Gastrocnemius medialis (tissue), 4 donors: ENCODE measurements around the gene TMEM132D. TPM values are rescaled to one million over a fixed set of nuclear protein-coding genes. Genes with fewer than 3 reads are reported as not detected.

Source experiments
- ATAC-seq, 2 donors: fragments of 150-250 bp; one replicate each; pipeline ENCODE4 v1.9.1; 2016
- DNase-seq, 2 donors: peaks; one replicate each; pipeline ENCODE4 v3.0.0-alpha.2; 2019
- H3K27ac ChIP-seq, 4 donors: fragments of 200-600 bp; sonication (generic); 1 replicate in 1 of 4; 2 replicates in 3 of 4; pipeline ENCODE4 v1.5.1; 2016 to 2018; ENCODE audit warnings: mild to moderate bottlenecking in 2 of 4, moderate library complexity in 1 of 4
- H3K27me3 ChIP-seq, 3 donors: fragments of 200-600 bp; sonication (generic) in 2 of 3; 1 replicate in 1 of 3; 2 replicates in 2 of 3; pipeline versions ENCODE4 v1.5.1 to v1.6.0; 2016 to 2019; ENCODE audit warnings: mild to moderate bottlenecking in 1 of 3, moderate library complexity in 1 of 3
- H3K36me3 ChIP-seq, 2 donors: fragments of 200-600 bp; sonication (generic) in 1 of 2; one replicate each; pipeline ENCODE4 v1.5.1; 2017 to 2018
- H3K4me1 ChIP-seq, 2 donors: fragments of 200-600 bp; sonication (generic) in 1 of 2; one replicate each; pipeline ENCODE4 v1.5.1; 2016 to 2017; ENCODE audit warnings: mild to moderate bottlenecking in 2 of 2
- H3K4me3 ChIP-seq, 4 donors: fragments of 200-600 bp; sonication (generic) in 3 of 4; 1 replicate in 1 of 4; 2 replicates in 3 of 4; pipeline ENCODE4 v1.5.1; 2016 to 2019; ENCODE audit warnings: mild to moderate bottlenecking in 2 of 4
- H3K9me3 ChIP-seq, 3 donors: fragments of 200-600 bp; sonication (generic) in 2 of 3; 1 replicate in 1 of 3; 2 replicates in 2 of 3; pipeline ENCODE4 v1.5.1; 2016 to 2019
- POLR2A ChIP-seq, 2 donors: fragments of 450-650 bp; IDR thresholded peaks; one replicate each; pipeline ENCODE4 v1.6.1; 2017; ENCODE audit warnings: antibody characterized with exemption in 2 of 2, mild to moderate bottlenecking in 2 of 2, moderate library complexity in 2 of 2
- in situ Hi-C, 4 donors: fragments of 200-750 bp; cut with MboI; loops; one replicate each; pipeline versions ENCODE4 v1.15.0 to v1.8.0; 2017; ENCODE audit warnings: low sequenced_read_pairs in 4 of 4
- intact Hi-C: fragments of 100-400 bp; cut with DNase I; formaldehyde crosslinking; loops from one replicate; pipeline ENCODE4 v1.15.1; 2023; ENCODE audit warnings: low total_unique reads
- total RNA-seq, 4 donors: library from RNA; depleted of rRNA; stranded (reverse); fragments of >200 nt; gene quantifications; one replicate each; pipeline versions ENCODE4 v1.1.0 to v1.2.3, GENCODE V29; 2016
- TF ChIP-seq, protein P1 (sequence below), 5 experiments: fragments of 450-650 bp in 3 of 5; fragments of 200-600 bp in 2 of 5; sonication (generic) in 2 of 5; IDR thresholded peaks in 4 of 5; conservative IDR thresholded peaks in 1 of 5; 1 replicate in 4 of 5; 2 replicates in 1 of 5; pipeline ENCODE4 v1.5.1; 2016 to 2019; ENCODE audit warnings: antibody characterized with exemption in 5 of 5, mild to moderate bottlenecking in 3 of 5, moderate library complexity in 3 of 5

TMEM132D gene
- total RNA-seq, 4 donors from 2014 or later, result not detected

DNA sequence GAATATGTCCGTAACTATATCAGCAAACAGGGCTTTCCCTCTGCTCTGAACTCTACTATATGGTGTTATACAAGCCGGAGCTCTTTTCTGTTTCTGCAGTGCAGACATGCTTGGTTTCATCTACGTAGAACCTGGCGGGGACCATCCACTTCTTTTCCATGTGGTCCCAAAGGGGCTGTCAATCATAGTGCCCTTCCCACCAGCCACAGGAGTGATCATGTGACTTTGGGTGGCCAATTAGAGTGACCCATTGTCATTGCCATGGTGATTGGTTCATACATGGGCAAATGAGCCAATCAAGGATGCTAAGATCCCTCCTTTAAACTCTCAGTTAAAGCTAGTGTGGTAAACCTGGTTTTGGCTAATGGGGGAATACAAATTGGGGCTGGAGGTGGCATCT is 281.3 kb downstream of the TMEM132D start:
- in situ Hi-C loops (no loop called here), intact Hi-C loops (no loop called here)
- Histone ChIP-seq H3K4me3 (no peak overlapping the region), H3K4me1 (no peaks in the 10 kb centered on the region), H3K27ac (no peak overlapping the region), H3K36me3 (no peaks in the 10 kb centered on the region), H3K9me3 (no peaks in the 10 kb centered on the region), H3K27me3 (no peaks in the 10 kb centered on the region)
- DNase-seq (no peak), ATAC-seq (no peak)
- TF ChIP-seq, protein P1, sequence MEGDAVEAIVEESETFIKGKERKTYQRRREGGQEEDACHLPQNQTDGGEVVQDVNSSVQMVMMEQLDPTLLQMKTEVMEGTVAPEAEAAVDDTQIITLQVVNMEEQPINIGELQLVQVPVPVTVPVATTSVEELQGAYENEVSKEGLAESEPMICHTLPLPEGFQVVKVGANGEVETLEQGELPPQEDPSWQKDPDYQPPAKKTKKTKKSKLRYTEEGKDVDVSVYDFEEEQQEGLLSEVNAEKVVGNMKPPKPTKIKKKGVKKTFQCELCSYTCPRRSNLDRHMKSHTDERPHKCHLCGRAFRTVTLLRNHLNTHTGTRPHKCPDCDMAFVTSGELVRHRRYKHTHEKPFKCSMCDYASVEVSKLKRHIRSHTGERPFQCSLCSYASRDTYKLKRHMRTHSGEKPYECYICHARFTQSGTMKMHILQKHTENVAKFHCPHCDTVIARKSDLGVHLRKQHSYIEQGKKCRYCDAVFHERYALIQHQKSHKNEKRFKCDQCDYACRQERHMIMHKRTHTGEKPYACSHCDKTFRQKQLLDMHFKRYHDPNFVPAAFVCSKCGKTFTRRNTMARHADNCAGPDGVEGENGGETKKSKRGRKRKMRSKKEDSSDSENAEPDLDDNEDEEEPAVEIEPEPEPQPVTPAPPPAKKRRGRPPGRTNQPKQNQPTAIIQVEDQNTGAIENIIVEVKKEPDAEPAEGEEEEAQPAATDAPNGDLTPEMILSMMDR (IDR thresholded peaks at IDR 0.05 in 4 of 5, conservative IDR thresholded peaks at IDR 0.05 in 1 of 5), result no peak
- TF ChIP-seq POLR2A (IDR thresholded peaks at IDR 0.05), result no peak

DNA sequence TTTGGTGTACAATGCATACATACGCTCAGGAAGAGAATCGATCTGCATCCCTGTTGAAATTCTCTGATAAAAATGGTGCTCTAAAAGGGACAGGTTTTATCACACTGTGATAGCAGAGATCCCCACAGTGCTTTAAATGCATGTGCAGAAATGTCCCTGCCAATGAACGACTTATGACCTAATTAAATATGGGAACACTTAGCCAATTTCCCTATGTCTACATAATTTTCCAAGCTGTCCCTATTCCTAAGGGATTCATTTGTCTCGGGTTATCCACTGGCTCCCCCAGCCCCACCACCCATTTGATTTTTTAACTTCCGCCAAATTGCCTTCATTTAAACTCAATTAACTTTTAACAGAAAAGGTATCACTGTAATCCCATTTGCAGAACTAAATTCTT is 284.6 kb downstream of the TMEM132D start:
- H3K27me3 ChIP-seq, result no peaks in the 10 kb centered on the region
- intact Hi-C loops (no loop called here), in situ Hi-C loops (no loop called here)
- no peak overlapping the region for H3K27ac ChIP-seq
- no peak for TF ChIP-seq POLR2A (IDR thresholded peaks at IDR 0.05)
- TF ChIP-seq, protein P1 (IDR thresholded peaks at IDR 0.05 in 4 of 5, conservative IDR thresholded peaks at IDR 0.05 in 1 of 5), result no peak
- DNase-seq, result no peak
- H3K4me3 ChIP-seq, result no peak overlapping the region
- no peaks in the 10 kb centered on the region for H3K4me1 ChIP-seq
- no peaks in the 10 kb centered on the region for H3K9me3 ChIP-seq
- ATAC-seq, result no peak
- H3K36me3 ChIP-seq, result no peaks in the 10 kb centered on the region

DNA sequence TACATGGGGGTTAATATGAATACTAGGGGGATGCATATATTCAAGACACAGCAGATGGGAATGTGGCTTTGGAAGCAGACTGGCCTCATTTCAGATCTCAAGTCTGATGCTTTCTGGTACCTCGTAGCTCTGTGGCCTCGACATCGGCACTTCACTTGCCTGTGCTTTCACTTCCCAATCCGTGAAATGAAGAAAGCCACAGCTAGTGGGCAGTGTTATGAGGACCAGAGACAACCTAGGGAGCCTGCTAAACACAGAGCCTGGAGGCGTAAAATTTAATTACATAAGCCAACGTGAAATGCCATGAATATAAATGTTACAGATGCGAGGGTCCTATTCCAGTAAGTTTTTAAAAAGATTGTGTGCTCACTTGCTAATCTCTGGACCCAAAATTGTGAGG is 286.0 kb downstream of the TMEM132D start:
- H3K4me3 ChIP-seq, result no peak overlapping the region
- H3K9me3 ChIP-seq, result no peaks in the 10 kb centered on the region
- in situ Hi-C loops (no loop called here), intact Hi-C loops (no loop called here)
- no peaks in the 10 kb centered on the region for H3K4me1 ChIP-seq
- no peaks in the 10 kb centered on the region for H3K36me3 ChIP-seq
- H3K27me3 ChIP-seq, result no peaks in the 10 kb centered on the region
- DNase-seq (no peak), ATAC-seq (no peak)
- TF ChIP-seq, protein P1 (IDR thresholded peaks at IDR 0.05 in 4 of 5, conservative IDR thresholded peaks at IDR 0.05 in 1 of 5), result no peak
- no peak for TF ChIP-seq POLR2A (IDR thresholded peaks at IDR 0.05)
- H3K27ac ChIP-seq, result no peak overlapping the region

DNA sequence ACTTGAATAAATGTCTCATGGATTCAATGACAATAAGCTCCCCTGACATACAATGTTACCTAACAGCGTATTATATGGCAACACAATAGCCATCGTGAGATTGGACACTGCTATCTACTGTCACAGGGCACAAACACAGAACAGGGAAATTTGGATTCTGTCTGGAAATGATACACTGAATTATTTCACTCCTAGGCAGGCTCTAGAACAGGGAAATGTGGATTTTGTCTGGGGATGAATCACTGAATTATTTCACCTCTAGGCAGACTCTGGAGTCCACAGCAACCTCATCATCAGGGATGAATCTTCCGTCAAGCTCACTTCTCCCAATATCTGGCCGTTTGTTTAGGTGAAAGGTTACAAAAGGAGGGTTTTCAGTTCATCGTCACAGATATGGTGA is 288.8 kb downstream of the TMEM132D start:
- Histone ChIP-seq H3K4me3 (no peak overlapping the region), H3K36me3 (no peaks in the 10 kb centered on the region), H3K27me3 (no peaks in the 10 kb centered on the region), H3K4me1 (no peaks in the 10 kb centered on the region), H3K27ac (no peak overlapping the region), H3K9me3 (no peaks in the 10 kb centered on the region)
- DNase-seq (no peak), ATAC-seq (no peak)
- intact Hi-C loops (no loop called here), in situ Hi-C loops (no loop called here)
- no peak for TF ChIP-seq POLR2A (IDR thresholded peaks at IDR 0.05)
- TF ChIP-seq, protein P1 (IDR thresholded peaks at IDR 0.05 in 4 of 5, conservative IDR thresholded peaks at IDR 0.05 in 1 of 5), result no peak

DNA sequence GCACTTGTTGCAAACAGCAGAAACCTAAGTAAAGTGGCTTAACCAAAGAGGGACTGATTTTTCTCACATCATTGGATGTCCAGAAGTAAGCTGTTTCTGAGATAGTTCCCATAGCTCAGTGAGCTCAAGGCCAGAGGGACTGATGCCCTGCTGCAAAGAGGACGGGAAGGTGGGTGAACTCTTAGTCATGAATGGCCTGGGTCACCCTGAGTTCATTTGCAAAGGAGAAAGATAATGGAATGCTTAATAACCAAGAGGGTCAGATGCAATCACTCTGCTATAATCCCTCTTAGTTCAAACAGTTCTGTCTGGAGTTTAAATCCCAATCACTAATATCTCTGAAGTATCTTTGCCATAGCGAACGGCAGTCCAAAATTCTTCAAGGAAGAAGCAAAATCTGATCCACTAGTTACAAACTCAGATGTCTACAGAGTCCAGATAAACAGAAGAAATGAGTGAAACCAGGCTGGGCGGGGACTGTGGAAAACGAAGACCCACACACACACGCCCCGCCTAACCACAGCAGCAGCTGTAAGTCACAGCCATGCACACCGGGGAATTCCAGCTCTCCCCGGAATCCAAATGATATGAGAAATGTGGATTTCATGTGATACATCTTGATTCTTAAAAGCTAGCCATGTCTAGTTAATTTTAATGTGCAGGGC is 289.5 kb downstream of the TMEM132D start:
- Histone ChIP-seq H3K27me3 (no peaks in the 10 kb centered on the region), H3K4me3 (no peak overlapping the region), H3K4me1 (no peaks in the 10 kb centered on the region), H3K27ac (no peak overlapping the region), H3K9me3 (no peaks in the 10 kb centered on the region), H3K36me3 (no peaks in the 10 kb centered on the region)
- in situ Hi-C loops, result no loop called here
- intact Hi-C loops, result no loop called here
- ATAC-seq, result no peak
- DNase-seq, result no peak
- TF ChIP-seq POLR2A (IDR thresholded peaks at IDR 0.05), result no peak
- TF ChIP-seq, protein P1 (IDR thresholded peaks at IDR 0.05 in 4 of 5, conservative IDR thresholded peaks at IDR 0.05 in 1 of 5), result no peak
